ENCODE results near the gene RSRC1. TPM values are rescaled to one million over a fixed set of nuclear protein-coding genes. Genes with fewer than 3 reads are reported as not detected.

Gene RSRC1
- total and polyA plus RNA-seq, 2 of the 13 experiments (the other 11 are each of a cell fraction or from before 2014, with no cell fraction given), result 4.9 to 63.0 TPM

- FAIRE-seq (no peak), DNase-seq (ENCODE audit: low spot score) (no peak), ATAC-seq (no peak)
- Histone ChIP-seq H3K4me2 (ENCODE audit: low read depth, low read length) (no peak overlapping the region), H2AFZ (ENCODE audit: low read length) (no peak overlapping the region), H3K27ac (ENCODE audit: extremely low read length, insufficient read depth, low read length) (no peak overlapping the region), H3K79me2 (ENCODE audit: insufficient read depth, low read length) (no peaks in the 10 kb centered on the region), H3K4me3 (replicated peaks in 1 of 3; ENCODE audit: insufficient read depth in 1 of 3, low read depth in 2 of 3, low read length in 3 of 3) (no peak overlapping the region), H3K36me3 (replicated peaks in 1 of 2; ENCODE audit: control insufficient read depth in 1 of 2, insufficient read depth in 2 of 2, low read length in 2 of 2) (no peaks in the 10 kb centered on the region), H3K27me3 (ENCODE audit: control insufficient read depth in 1 of 2, insufficient read depth in 2 of 2, low read length in 2 of 2) (0 out of 5 replicates have a peak, but pooled peaks cover 0 to 3% of the 10 kb centered on the region in 2 experiments), H3K9ac (ENCODE audit: insufficient read depth, low read depth, low read length) (no peak overlapping the region), H3K9me3 (ENCODE audit: low read length) (no peaks in the 10 kb centered on the region), H4K20me1 (ENCODE audit: insufficient read depth, low read length) (no peaks in the 10 kb centered on the region), H3K4me1 (ENCODE audit: insufficient read depth, low read length) (0 out of 2 replicates have a peak, but pooled peaks cover 9% of the 10 kb centered on the region)
- WGBS (ENCODE audit: low lambda C conversion rate), result 0% methylated on average over 1 of the region's 1 CpG
- in situ Hi-C loops (cut with HindIII; ENCODE audit: extremely low pct_ligation_motif_present, low pct_unique_long_range_greater_than_20kb), result no loop called here
- intact Hi-C loops (cut with micrococcal nuclease; ENCODE audit: unreplicated experiment), result no loop called here
- TF ChIP-seq RARG (CRISPR knock-in tag; IDR thresholded peaks at IDR 0.05; ENCODE audit: low read depth), result no peak
- TF ChIP-seq ATF7 (IDR thresholded peaks at IDR 0.05), result peak; percentile 80
- no peak for TF ChIP-seq ATF7 (CRISPR knock-in tag; IDR thresholded peaks at IDR 0.05)
- TF ChIP-seq ZNF83 (CRISPR knock-in tag; IDR thresholded peaks at IDR 0.05; ENCODE audit: borderline replicate concordance), result no peak
- TF ChIP-seq ZNF589 (CRISPR knock-in tag; conservative IDR thresholded peaks at IDR 0.05), result no peak
- no peak for TF ChIP-seq ONECUT2 (CRISPR knock-in tag; IDR thresholded peaks at IDR 0.05)
- ChIA-PET CTCF (ENCODE audit: low intra/inter-chr PET ratio, low total read pairs) (no interaction called here), POLR2A (no interaction called here)
- BruUV-seq (replicated peaks), result no TSS peak
These were observed 464.8 kb downstream of the RSRC1 start for GRCh38 chr3:158574646-158575045.

DNA sequence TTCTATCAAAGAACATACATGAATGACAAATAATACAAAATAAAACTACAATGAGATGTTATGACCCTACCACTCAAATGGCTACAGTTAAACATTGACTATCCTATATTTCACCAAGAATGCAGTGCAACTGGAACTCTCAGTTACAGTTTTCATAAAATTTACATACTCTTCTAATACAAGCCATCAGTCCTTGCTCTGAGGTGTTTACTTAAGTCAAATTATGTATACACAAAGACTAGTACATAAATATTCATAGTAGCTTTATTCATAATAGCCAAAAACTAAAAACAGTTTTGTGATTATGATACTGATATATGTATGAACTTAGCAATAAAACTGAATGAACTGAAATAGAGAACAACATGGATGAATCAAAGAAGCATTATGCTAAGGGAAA, 480.3 kb downstream of the RSRC1 start:
- in situ Hi-C loops (cut with HindIII; ENCODE audit: extremely low pct_ligation_motif_present, low pct_unique_long_range_greater_than_20kb), result no loop called here
- ATAC-seq, result no peak
- H3K4me3 ChIP-seq (replicated peaks in 1 of 3; ENCODE audit: insufficient read depth in 1 of 3, low read depth in 2 of 3, low read length in 3 of 3), result no peak overlapping the region
- no peak overlapping the region for H3K27ac ChIP-seq (ENCODE audit: extremely low read length, insufficient read depth, low read length)
- H3K79me2 ChIP-seq (ENCODE audit: insufficient read depth, low read length), result no peaks in the 10 kb centered on the region
- no peak for DNase-seq (ENCODE audit: low spot score)
- no peak overlapping the region for H3K9ac ChIP-seq (ENCODE audit: insufficient read depth, low read depth, low read length)
- H4K20me1 ChIP-seq (ENCODE audit: insufficient read depth, low read length), result no peaks in the 10 kb centered on the region
- H3K4me2 ChIP-seq (ENCODE audit: low read depth, low read length), result no peak overlapping the region
- intact Hi-C loops (cut with micrococcal nuclease; ENCODE audit: unreplicated experiment), result no loop called here
- FAIRE-seq, result no peak
- no peaks in the 10 kb centered on the region for H3K27me3 ChIP-seq (ENCODE audit: control insufficient read depth in 1 of 2, insufficient read depth in 2 of 2, low read length in 2 of 2)
- no peaks in the 10 kb centered on the region for H3K4me1 ChIP-seq (ENCODE audit: insufficient read depth, low read length)
- H3K36me3 ChIP-seq (replicated peaks in 1 of 2; ENCODE audit: control insufficient read depth in 1 of 2, insufficient read depth in 2 of 2, low read length in 2 of 2), result no peaks in the 10 kb centered on the region
- ChIA-PET POLR2A (no interaction called here), CTCF (ENCODE audit: low intra/inter-chr PET ratio, low total read pairs) (no interaction called here)
- no TSS peak for BruUV-seq (replicated peaks)
- no peaks in the 10 kb centered on the region for H3K9me3 ChIP-seq (ENCODE audit: low read length)
- H2AFZ ChIP-seq (ENCODE audit: low read length), result no peak overlapping the region
- TF ChIP-seq ZNF124 (CRISPR knock-in tag; IDR thresholded peaks at IDR 0.05) (no peak), MAF1 (CRISPR knock-in tag; IDR thresholded peaks at IDR 0.05; ENCODE audit: borderline replicate concordance) (no peak), ZBTB44 (CRISPR knock-in tag; IDR thresholded peaks at IDR 0.05) (no peak), ZNF639 (CRISPR knock-in tag; conservative IDR thresholded peaks at IDR 0.05) (no peak), KDM6A (CRISPR knock-in tag; IDR thresholded peaks at IDR 0.05; ENCODE audit: low read depth) (no peak), RFXANK (CRISPR knock-in tag; IDR thresholded peaks at IDR 0.05) (no peak), RNF219 (CRISPR knock-in tag; IDR thresholded peaks at IDR 0.05) (no peak), ZNF260 (CRISPR knock-in tag; IDR thresholded peaks at IDR 0.05; ENCODE audit: borderline replicate concordance, low read depth) (no peak), ZNF780A (CRISPR knock-in tag; IDR thresholded peaks at IDR 0.05) (no peak), ZNF616 (CRISPR knock-in tag; IDR thresholded peaks at IDR 0.05; ENCODE audit: low read depth) (no peak), ZZZ3 (CRISPR knock-in tag; IDR thresholded peaks at IDR 0.05; ENCODE audit: borderline replicate concordance) (no peak)

Data from HepG2 (cell line).